ENCODE measurements around the gene DAGLB.
"Not testable (repeated sequence)": the region's sequence is repeated elsewhere in the genome, so short reads cannot be mapped to it uniquely, and the experiment has no call there.

Gene DAGLB, protein sequence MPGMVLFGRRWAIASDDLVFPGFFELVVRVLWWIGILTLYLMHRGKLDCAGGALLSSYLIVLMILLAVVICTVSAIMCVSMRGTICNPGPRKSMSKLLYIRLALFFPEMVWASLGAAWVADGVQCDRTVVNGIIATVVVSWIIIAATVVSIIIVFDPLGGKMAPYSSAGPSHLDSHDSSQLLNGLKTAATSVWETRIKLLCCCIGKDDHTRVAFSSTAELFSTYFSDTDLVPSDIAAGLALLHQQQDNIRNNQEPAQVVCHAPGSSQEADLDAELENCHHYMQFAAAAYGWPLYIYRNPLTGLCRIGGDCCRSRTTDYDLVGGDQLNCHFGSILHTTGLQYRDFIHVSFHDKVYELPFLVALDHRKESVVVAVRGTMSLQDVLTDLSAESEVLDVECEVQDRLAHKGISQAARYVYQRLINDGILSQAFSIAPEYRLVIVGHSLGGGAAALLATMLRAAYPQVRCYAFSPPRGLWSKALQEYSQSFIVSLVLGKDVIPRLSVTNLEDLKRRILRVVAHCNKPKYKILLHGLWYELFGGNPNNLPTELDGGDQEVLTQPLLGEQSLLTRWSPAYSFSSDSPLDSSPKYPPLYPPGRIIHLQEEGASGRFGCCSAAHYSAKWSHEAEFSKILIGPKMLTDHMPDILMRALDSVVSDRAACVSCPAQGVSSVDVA

DNA sequence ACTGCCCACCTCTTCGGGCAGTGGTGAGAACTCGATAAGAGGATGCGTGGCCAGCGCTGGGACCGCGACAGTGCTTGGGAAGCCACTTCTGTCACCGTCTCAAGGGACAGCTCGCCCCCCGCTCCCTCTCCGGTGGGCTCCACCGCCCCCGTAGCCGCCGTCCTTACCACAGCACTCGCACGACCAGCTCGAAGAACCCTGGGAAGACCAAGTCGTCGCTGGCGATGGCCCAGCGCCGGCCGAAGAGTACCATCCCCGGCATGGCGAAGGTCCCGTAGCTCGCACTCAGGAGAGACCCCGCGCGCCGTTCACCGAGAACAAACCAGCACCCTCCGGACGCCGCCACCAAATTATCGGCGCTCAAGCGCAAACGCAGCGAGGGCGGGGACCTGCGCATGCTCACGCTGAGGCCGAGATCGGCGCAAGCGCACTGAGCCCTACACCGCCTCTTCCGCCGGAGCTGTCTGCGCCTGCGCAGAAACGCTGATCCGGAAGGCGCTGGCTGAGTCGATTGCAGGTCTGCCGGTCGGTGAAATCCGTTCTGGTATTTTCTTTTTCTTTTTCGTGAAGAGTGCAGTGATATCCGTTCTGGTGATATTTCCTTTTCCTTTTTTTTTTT lies at the start of gene DAGLB:
Gene DAGLB, minus strand, starts transcription at position 374 of the 619 bp plus-strand sequence. Its CDS starts 112 bp downstream, at position 262.
- DNase-seq (ENCODE audit: low spot score), result peak; percentile 93

DNA sequence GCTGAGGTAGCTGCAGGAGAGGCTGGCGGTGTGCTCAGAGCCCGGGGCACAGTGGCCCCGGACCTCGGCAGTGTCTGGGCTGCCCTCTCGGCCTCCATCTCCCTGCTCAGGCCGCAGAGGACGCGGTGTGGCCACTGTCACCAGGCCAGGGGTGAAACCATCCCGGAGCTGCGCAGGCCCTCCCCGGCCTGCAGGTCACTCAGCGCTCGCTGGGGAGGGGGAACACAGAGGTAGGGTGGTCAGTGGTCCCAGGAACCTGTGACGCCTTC lies 49.8 kb upstream of the DAGLB start:
- no peak for DNase-seq (ENCODE audit: low spot score)

DNA sequence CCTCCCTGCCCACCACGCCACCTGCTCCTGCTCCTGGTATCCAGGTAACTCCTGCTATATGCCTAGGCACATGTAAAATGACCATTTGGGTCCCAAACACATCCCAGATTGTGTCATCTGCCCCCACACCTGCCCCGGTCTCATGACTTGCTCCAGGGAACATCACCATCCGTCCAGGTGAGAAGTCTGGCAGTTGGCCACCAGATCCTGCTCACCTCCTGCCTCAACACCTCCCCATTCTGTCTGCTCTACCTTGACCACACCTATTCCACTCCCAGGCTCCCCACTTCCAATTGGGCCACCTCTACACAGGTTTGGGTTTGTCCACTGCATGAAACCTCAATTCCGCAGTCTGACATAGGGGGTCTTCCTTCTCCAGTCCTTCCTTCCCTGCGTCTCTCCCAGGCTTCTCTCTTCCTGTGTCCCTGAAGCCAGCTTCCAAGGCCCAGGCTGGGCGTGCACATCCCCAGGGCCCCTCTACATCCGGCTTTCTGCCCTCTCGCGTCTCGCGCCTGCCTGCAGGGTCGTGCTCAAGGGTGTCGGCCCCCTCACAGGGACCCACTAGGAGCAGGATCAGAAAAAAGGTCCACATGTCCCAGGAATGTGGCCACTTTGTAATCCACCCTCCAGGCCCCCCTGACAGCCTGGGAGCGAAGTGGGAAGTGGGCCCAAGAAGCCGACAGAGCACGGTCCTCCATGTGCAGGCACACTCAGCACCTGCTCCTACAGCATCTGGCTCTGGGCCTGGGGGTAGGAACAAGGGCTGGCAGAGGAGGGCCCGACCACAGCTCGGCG lies 49.3 kb upstream of the DAGLB start:
- no peak for DNase-seq (ENCODE audit: low spot score)

DNA sequence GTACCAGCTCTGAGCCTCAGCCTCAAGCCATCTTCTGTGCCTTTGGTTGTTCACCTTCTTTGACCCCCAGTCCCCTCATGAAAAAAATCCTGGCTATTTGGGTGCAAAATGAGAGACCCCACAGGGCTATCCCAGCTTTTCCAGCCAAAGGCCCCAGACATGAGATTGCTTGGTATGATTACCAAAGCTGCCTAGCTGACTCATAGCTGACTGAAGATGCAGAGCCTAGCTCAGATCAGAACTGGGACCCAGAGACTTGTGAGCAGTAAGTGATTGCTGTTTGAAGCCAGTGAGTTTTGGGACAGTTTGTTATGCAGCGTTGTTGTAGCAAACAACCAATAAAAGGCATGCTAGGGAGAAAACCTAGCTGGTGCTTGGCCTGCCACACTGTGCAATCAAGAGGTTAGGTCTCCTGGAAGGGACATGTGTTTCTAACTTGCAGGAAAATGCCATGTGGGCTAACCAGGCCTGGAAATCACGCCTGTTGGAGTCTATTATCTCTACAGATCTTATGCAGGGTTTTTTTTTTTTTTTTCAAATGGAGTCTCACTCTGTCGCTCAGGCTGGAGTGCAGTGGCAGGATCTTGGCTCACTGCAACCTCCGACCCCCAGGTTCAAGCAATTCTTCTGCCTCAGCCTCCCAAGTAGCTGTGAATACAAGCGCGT lies 48.0 kb upstream of the DAGLB start:
- DNase-seq (ENCODE audit: low spot score), result no peak

DNA sequence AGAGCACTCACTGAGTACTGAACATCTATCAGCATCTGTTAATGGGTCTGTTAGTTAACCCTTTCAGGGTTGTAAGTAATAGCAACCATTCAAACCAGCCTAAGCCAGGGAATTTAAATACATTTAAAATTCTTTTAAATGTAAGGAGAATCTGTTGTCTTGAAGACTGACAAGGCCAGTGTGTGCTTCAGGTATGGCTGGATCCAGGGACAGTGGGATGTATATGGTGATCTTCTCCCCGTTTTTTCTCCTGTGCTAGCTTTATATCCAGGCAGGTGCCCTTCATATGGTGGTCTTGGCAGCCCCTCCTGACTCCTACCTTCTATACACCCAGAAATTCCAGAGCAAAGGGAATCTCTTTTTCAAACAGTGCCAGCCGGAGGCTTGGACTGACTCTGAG lies 46.6 kb upstream of the DAGLB start:
- DNase-seq (ENCODE audit: low spot score), result no peak

DNA sequence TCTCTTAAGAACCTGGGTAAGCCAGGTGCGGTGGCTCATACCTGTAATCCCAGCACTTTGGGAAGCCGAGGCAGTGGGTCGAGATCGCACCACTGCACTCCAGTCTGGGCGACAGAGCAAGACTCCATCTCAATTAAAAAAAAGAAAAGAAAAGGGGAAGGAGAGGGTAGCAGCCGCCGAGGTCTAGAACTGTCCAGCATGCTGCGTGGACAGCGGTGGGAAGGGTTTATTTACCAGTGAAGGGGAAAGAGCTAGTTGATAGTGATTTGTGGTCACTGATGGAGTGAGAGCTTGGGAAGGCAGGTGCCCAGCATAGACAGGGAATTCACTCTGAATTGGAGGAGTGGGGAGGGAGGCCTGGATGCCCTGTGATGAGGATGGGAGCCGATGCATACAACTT lies 43.4 kb upstream of the DAGLB start:
- DNase-seq (ENCODE audit: low spot score), result no peak

DNA sequence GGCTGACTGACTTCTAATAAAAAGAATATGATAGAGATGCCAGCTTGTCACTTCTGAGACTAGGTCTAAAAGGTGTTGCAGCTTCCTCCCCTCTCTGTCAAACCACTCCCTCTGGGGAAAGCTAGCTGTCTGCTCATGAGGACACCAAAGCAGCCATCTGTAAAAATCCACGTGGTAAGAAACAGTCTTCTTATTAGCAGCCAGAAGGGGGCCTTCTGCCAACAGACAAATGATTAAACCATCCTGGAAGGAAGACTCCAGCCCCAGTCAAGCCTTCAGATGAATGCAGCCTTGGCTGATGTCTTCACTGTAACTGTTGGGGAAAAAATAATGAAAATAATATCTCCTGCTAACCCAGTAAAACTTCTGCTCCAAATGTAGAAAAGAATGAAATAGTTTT lies 41.9 kb upstream of the DAGLB start:
- DNase-seq (ENCODE audit: low spot score), result peak; percentile 29

DNA sequence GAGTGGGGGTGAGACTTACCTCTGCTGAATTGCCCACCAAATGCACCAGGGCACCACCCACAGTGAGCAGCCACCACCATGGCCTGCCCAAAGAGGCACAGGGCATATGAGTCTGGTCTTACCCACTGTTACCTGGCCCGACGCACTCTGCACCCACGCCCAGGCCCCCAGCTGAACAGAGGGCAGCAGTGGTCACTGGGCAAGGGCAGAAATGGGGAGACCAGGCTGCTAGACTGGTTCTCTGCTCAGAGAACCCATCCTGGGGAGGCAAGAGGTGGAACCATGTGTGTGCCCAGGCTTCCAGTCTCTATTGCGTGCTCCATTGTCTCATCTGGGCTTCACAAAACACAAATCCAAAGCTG lies 39.4 kb upstream of the DAGLB start:
- no peak for DNase-seq (ENCODE audit: low spot score)

DNA sequence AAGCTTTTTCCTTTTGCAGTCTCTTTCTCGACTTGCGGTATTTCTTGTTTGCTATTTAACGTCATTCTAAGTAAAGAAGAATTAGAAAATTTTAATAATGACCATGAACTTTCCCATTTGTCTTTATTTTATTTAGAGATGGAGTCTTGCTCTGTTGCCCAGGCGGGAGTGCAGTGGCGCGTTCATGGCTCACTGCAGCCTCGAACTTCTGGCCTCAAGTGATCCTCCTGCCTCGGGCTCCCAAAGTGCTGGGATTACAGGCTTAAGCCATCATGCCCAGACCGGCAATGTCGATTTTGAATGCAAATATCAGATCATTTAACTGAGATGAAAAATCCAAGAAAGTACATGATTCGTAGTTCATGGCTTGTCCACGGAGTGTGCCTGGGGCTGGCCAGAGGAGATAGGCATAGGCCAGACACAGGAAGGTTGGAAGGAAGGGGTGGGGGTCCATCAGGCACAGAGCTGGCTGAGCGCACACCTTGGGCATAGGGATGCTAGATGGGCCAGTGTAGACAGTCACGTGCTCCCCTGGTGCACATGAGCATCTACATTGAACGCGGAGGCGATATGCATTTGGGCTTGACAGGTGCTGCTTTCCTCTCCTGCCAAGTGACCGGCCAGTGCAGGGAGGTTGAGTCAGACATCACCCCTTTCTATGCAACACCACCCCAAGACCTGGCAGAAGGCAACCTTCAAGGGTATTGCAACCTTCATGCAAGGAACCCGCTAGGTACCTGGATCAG lies 38.9 kb upstream of the DAGLB start:
- no peak for DNase-seq (ENCODE audit: low spot score)

DNA sequence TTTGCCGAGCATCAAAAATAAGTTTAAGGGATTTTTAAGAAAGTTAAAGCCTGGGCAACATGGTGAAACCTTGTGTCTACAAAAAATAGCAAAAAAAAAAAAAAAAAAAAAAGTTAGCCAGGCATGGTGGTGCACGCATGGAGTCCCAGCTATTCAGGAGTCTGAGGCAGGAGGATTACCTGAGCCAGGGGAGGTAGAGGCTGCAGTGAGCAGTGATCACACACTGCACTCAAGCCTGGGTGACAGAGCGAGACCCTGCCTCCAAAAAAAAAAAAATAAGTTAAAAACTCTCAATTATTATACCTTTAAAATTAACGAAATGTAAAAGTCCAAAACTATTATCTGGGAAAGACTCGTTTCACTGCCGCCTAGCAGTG lies 35.0 kb upstream of the DAGLB start:
- DNase-seq (ENCODE audit: low spot score), result no peak

DNA sequence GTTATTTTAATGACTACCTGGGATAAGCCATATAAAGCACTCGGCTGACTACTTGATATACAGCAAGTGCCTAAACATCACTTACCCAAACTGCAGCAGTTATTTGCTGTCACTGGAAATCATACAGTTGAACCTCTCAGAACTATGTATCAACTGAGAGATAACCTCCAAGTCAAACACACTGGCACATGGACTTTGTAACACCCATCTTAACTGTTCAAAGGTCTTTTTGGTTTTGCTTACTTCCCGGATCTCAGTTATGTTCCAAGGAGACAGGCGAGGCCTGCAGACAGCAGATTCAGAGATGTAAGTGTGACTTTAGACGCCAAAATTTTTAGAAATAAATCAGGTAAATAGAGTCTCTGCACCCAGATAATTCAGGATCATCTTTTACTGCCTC lies 34.6 kb upstream of the DAGLB start:
- DNase-seq (ENCODE audit: low spot score), result peak; percentile 9

DNA sequence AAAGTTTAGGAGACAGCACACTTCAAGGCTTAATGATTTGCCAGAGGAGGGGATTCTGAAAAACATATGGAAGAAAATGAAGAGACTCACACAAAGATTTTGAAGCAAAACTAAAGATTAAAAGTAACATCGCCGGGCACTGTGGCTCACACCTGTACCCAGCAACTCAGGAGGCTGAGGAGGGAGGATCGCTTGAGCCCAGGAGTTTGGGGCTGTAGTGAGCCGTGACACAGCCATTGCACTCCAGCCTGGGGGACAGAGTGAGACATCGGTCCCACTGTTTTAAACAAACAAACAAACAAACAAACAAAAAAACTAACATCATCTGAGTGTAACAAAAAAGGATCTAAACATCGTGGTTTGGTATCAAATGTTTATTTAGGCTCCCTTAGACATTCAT lies 33.7 kb upstream of the DAGLB start:
- DNase-seq (ENCODE audit: low spot score), result no peak

DNA sequence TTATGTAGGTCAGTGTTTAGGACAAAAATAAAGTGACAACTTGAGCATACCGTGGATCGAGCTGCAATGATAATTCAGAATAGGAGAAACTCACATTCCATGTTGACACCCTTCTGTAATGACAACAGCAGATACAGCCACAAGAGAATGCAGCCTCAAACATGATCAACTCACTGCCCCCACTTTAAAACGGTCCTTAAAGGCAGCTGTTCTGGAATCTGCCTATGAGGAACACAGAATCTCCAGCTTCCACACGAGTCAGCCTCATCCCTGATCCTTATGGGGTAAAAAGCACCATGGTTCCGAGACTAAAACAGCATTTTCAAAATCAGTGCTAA lies 32.5 kb upstream of the DAGLB start:
- DNase-seq (ENCODE audit: low spot score), result no peak

DNA sequence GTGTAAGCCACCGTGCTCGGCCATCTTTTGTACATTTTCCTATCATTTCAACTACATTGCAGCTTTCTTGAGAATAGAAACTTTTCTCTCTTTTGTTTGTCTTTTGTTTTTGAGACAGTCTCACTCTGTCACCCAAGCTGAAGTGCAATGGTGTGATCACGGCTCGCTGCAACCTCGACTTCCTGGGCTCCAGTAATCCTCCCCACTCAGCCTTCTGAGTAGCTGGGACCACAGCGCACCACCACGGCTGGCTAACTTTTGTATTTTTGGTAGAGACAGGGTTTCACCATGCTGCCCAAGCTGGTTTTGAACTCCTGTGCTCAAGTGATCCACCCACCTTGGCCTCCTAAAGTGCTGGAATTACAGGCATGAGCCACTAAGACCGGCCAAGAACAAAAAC lies 31.3 kb upstream of the DAGLB start:
- DNase-seq (ENCODE audit: low spot score), result no peak

DNA sequence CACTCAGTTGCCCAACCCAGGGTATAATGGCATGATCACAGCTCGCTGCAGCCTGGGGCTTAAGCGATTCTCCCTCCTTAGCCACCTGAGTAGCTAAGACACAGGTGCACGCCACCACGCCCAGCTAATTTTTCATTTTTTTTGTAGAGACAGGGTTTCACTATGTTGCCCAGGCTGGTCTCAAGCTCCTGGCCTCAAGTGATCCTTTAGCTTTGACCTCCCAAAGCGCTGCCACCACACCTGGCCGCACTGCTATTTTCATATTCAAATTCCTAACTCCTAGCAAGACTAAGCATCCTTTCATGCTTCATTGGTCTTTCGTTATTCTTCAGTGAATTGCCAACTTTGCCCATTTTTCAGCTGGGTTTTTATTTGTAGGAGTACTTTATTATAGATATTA lies 30.4 kb upstream of the DAGLB start:
- DNase-seq (ENCODE audit: low spot score), result peak; percentile 52

DNA sequence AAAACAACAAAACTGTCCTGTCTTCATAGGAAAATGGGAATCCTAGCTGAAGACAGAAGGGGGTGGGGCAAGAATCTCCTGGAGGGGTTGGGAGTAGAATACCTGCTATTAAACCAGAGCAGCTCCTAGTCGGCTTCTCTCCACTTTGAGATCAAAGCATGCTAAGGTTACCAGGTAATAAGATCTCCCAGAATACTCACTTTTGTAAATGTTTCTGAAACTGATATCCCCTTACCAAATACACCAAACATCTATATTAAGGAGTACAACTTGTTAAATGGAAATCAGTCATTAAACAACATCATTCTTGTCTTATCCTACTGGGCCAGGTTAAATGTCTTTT lies 29.5 kb upstream of the DAGLB start:
- no peak for DNase-seq (ENCODE audit: low spot score)

DNA sequence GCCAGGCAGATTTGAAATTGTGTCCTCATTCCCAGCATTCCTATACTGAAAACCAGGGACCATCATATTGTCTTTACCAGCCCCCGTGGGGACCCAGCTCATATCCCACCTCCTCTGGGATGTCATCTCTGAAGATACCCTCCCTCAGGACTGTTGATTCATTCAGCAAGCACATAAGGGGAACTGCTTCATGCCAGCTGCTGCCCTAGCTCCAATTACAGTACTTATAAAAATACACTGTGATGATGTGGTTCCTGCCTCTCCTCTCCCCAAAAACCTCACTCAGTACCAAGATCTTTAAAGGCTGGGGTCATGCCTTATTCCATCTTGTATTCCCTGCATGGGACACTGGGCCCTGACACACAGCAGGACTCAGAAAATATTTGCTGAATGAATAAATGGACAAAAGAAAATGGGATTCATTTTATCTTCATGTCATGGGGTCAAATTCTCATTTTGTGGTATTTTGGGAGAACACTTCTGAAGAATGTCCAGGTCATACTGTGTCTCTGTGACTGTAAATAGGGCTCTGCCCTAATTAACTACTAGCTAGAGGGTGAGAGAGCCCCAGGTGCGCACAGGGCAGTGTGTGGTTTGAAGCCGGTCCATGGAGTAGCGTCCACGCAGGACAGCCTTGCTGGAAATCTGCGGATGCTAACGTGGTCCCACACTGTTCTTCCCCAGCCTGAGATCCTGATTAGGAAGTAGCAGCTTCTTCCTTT lies 29.0 kb upstream of the DAGLB start:
- DNase-seq (ENCODE audit: low spot score), result no peak

DNA sequence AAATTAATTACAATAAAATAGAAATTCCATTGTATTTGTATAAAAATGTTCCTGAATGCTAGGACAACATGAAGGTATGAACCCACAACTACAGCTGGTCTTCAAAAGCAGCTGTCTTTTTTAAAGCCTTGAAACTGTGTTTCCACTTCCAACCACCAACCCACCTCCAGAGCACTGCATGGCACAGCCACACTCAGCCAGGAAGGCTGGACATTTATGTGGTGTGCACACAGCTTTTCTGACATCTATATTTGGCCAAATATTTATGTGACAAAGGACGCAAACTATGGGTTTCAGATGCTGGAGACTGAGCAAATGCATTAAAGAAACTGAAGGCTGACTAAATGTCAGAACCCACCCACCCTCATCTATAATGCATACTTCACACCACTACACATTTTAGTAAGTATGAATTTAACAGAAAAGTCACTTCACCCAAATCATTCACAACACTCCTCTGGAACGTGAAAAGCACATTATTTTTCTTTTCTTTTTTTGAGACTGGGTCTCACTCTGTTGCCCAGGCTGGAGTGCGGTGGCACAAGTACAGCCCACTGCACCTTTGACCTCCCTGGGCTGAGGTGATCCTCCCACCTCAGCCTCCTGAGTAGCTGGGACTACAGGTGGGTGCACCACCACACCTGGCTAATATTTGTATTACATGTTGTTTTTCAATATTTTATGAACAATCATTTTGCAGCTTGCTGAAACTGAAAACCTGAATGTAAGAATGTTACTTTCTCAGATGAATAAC lies 27.9 kb upstream of the DAGLB start:
- DNase-seq (ENCODE audit: low spot score), result no peak

DNA sequence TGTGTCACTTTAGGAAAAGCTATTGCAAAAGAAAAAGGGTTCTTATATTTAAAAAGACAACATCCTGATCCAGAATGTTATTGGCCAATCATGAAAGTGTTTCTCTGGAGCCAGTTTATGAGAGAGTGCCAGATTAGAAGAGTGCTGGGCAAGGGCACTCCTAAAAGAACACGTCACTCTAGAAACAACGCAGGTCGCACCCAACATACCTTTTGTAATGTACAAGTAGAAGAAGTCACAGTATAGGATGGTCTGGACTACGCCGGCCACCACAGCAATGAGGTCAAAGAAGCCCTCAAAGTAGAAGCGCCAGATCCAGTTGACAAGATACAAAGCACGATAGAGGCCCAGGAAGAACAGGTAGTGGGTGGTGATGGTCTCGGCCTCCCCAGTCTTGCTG lies 18.1 kb upstream of the DAGLB start:
- DNase-seq (ENCODE audit: low spot score), result no peak

DNA sequence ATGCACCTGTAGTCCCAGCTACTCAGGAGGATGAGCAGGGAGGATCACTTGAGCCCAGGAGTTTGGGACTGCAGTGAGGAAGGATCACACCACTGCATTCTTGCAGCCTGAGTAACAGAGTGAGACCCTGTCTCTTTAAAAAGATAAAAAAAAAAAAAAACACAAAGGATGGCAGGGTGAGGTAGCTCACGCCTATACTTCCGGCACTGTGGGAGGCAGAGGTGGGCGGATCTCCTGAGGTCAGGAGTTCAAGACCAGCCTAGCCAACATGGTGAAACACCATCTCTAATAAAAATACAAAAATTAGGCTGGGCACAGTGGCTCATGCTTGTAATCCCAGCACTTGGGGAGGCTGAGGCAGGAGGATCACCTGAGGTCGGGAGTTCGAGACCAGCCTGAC lies 15.9 kb upstream of the DAGLB start:
- not testable (repeated sequence) for DNase-seq (ENCODE audit: low spot score)

Measured in kidney tubule cell (primary cell).